SIG-M5 treated with dmso at 0.1 percent for 504 hours (cell line): ENCODE measurements around the gene RRP12.
"Not testable (repeated sequence)": the region's sequence is repeated elsewhere in the genome, so short reads cannot be mapped to it uniquely, and the experiment has no call there.

Experiments used
- DNase-seq: peaks from one replicate; lab custom pipeline; 2025; ENCODE audit not compliant: unreplicated experiment; lab: John Stamatoyannopoulos, UW

Gene RRP12

GRCh38 chr10:97367126-97367649, 34.0 kb downstream of the RRP12 start:
- DNase-seq, result no peak

GRCh38 chr10:97366572-97366971, 34.6 kb downstream of the RRP12 start:
- no peak for DNase-seq

GRCh38 chr10:97365761-97366351, 35.3 kb downstream of the RRP12 start:
- peak; percentile 98 for DNase-seq

GRCh38 chr10:97363071-97363470, 38.1 kb downstream of the RRP12 start:
- DNase-seq, result no peak

- DNase-seq, result no peak
These were observed 38.7 kb downstream of the RRP12 start for GRCh38 chr10:97362310-97363033.

GRCh38 chr10:97361537-97361901, 39.6 kb downstream of the RRP12 start:
- DNase-seq, result no peak

GRCh38 chr10:97360705-97361536, 40.2 kb downstream of the RRP12 start:
- no peak for DNase-seq

GRCh38 chr10:97358781-97359180, 42.4 kb downstream of the RRP12 start:
- no peak for DNase-seq

GRCh38 chr10:97358349-97358748, 42.8 kb downstream of the RRP12 start:
- no peak for DNase-seq

- DNase-seq, result no peak
These were observed 44.2 kb downstream of the RRP12 start for GRCh38 chr10:97356918-97357317.

- DNase-seq, result no peak
These were observed 44.7 kb downstream of the RRP12 start for GRCh38 chr10:97356318-97356914.

- no peak for DNase-seq
These were observed 45.6 kb downstream of the RRP12 start for GRCh38 chr10:97355571-97355975.

- DNase-seq, result no peak
These were observed 47.2 kb downstream of the RRP12 start for GRCh38 chr10:97353945-97354344.

GRCh38 chr10:97349752-97350513, 51.2 kb downstream of the RRP12 start:
- DNase-seq, result no peak

GRCh38 chr10:97347317-97347716, 53.8 kb downstream of the RRP12 start:
- no peak for DNase-seq

- DNase-seq, result not testable (repeated sequence)
These were observed 57.5 kb downstream of the RRP12 start for GRCh38 chr10:97343664-97344063.

- no peak for DNase-seq
These were observed 59.7 kb downstream of the RRP12 start for GRCh38 chr10:97341416-97341815.

- DNase-seq, result no peak
These were observed 63.1 kb downstream of the RRP12 start for GRCh38 chr10:97338041-97338440.

- no peak for DNase-seq
These were observed 64.0 kb downstream of the RRP12 start for GRCh38 chr10:97336942-97337831.

- no peak for DNase-seq
These were observed 64.7 kb downstream of the RRP12 start for GRCh38 chr10:97336446-97336845.
